ENCODE results near the gene SLC9A3.
"Not testable (repeated sequence)": the region's sequence is repeated elsewhere in the genome, so short reads cannot be mapped to it uniquely, and the experiment has no call there.

The SLC9A3 gene

DNA sequence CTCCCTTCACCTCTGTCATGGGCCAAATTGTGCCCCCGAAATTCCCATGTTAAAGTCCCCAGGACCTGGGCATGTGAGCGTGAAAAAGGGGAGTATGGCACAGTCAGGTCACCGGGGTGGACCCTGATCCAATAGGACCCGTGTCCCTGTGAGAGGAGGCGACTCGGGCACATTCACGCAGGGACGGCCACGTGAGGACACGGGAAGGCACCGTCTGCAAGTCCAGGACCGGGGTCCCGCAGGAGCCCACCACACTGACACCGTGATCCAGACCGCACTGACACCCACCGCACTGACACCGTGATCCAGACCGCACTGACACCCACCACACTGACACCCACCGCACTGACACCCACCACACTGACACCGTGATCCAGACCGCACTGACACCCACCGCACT is 37.7 kb downstream of the SLC9A3 start:
- not testable (repeated sequence) for DNase-seq

DNA sequence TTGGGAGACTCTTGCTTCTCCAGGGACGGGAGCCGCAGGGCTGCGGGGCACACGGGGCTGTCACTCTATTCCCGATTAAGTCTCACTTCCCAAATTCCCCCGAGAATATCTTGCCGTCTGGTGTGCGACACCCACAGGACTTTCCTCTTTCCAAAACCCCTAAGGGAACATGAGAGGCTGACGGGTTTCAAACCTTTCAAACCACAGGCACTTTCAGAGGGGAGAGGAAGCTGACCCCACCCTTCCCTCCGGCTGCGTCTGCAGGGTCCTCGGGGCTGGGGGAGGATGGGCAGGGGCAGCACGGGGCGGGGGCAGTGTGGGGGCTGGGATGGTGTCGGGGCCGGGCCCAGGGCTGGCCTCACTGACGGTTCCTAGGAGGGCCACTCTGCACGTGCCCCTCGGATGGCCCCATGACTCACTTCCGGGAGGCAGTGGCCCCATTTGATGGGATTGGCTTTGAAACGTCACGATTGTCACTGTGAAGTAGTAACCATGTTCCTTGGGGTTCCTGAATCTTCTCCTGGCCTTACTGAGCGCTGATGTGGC is 38.2 kb downstream of the SLC9A3 start:
- DNase-seq, result no peak

DNA sequence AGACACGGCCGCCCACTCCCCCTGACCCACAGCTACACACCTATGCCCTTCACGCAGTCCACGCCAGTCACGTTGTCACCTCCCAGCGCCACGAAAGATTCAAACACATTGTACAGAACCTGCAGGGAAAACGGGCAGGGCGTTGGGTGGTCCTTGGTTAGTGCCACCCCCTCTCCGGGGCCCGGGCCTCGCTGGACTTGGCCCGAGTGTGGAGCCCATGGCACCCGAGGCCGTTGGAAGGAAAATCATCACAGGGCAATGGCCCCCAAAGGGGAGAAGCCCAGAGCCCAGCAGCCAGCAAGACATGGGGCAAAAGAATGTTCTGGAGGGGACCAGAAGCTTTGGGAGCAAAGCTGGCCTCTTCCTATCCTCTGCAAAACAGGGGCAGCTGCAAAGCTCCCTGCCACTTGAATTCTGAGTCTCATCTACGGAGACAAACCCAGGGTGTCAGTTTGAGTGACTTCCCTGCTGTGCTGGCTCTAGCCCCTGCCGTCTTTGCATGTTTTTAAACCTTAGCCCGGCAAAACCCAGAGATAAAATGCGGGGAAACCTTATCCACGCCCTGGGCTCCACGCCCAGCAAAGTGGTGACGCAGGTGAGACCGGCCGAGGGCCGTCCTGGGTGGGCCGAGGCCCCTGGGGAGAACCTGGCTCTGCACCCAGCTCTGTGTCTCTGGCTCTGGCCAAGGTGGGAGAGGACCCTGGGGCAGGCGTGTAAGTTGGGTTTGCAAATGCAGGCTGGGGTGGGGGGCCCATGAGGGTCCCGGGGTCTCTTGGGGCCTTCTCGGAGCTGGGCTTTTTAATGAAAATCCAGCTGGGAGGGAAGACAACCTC is 38.9 kb downstream of the SLC9A3 start:
- no peak for DNase-seq

DNA sequence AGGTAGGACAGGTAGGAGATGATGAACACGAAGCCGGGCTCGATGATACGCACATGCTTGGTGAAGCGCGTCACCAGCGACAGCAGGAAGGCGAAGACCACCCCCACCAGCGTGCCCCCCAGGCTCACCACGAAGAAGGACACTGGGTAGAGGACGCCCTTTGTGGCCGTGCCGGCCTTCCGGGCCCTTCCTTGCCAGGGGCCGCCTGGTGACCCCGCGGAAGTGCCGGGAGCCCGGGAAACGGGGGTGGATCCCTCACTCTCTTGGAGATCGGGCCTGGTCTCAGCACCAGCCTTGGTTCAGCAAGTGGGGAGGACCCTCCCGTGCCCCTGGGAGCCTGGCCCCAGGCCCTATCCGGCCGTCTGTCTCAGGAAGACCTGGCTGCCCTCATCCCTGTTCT is 39.7 kb downstream of the SLC9A3 start:
- no peak for DNase-seq

- DNase-seq, result no peak
Observed at GRCh38 chr5:483434-484140, 40.7 kb downstream of the SLC9A3 start.

GRCh38 chr5:483011-483410 is 41.2 kb downstream of the SLC9A3 start:
- no peak for DNase-seq

- DNase-seq, result no peak
Observed at GRCh38 chr5:482506-482905, 41.7 kb downstream of the SLC9A3 start.

DNA sequence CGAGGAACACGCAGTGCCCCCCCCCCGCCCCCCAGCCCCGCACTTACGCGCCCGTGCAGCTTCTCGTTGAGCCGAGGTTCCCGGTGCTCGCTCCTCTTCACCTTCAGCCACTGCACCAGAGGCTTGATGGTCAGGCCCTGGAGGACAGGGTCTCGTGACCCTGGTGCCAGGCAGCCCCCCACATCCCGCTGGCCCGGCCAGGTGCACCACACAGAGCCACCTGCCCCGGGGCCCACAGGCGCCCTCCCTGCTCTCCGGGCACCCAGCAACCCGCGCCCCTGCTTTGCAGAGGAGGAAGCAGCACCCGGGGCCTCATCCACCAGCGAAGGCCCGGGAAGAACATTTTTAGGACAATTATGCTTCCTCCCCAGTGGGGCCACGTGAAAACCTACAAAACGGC is 42.2 kb downstream of the SLC9A3 start:
- no peak for DNase-seq

GRCh38 chr5:481347-481746 is 42.9 kb downstream of the SLC9A3 start:
- DNase-seq, result no peak

GRCh38 chr5:479566-480319 is 44.5 kb downstream of the SLC9A3 start:
- DNase-seq, result no peak

DNA sequence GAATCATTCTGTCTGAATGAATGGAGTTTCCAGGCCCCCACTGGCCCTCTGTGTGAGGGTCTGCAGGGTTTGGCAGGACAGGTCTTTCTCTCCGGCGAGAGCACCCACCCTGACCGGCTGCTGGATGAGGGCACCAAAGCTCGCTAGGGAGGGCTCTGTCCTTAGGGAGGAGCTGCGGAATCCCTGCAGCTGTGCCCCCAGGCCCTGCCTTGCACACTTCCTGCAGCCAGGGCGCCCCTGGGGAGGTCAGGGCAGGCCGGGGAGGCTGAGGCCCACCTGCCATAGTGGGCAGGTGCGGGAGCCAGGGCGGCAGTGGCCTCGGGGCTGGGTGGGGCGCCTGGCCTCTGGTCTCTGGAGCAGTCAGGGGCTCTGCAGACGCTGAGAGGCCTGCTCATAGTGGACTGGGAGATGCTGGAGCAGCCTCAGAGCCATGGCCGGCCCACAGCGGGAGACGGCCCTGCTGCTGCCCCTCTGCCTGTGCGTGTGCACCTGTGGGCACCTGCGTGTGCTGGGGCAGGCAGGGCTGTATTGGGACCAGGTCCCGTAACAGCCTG is 45.2 kb downstream of the SLC9A3 start:
- no peak for DNase-seq

GRCh38 chr5:478369-478981 is 45.8 kb downstream of the SLC9A3 start:
- DNase-seq, result no peak

GRCh38 chr5:477871-478270 is 46.4 kb downstream of the SLC9A3 start:
- DNase-seq, result no peak

- no peak for DNase-seq
Observed at GRCh38 chr5:477247-477646, 47.0 kb downstream of the SLC9A3 start.

DNA sequence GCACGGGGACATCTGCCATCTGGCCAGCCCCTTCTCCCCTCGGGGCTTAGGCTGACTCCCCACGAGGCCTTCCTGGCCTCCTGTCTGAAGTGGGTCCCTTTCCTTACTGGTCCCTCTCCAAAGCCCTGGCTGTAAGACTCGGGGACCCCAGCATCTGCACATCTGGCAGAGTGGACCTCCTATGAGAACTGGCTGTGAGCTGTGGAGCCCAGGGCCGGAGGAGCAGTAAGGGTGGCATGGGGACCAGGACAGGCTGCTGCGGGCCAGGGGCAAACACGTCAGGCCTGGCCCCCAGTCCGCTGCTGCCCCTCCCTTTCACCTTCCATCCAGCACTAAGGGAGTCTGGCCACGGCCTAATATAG is 47.5 kb downstream of the SLC9A3 start:
- no peak for DNase-seq

GRCh38 chr5:476102-476813 is 48.0 kb downstream of the SLC9A3 start:
- DNase-seq, result no peak

GRCh38 chr5:475704-476101 is 48.5 kb downstream of the SLC9A3 start:
- no peak for DNase-seq

DNA sequence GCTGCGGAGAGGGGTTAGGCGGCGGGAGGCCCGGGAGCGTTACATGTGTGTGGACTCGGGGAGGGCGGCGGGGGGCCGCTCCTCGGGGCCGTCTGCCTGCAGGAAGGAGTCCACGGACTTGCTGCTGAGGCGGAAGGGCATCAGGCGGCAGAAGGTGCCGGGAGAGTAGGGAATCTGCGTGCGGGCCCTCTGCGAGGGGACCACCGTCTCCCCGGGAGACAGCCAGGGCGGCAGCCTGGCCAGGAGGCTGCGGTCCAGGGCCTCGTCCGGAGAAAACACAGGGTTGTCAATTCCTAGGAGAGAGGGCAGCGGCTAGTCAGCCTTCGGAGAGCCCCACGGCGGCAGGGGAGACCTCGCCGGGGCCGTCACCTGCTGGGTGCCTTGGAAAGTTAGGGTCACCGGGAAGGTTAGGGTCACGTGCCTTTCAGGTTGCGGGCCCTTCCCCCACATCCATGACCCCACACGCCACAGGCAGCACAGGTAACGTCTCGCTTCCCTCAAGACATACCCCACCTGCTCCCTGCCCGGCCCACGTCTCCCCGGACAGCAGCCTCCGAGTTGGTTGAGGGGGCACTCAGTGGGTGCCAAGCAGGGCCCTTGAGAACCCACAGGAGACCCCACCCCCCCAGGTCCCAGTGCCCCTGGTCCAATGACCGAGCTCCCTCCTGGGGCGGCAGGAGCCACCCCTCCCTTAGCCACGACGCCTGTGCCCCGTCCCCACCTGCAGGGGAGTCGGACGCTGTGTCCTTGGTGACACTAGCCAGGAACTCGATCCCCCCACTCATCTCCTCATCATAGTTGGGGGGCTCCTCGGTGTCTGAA is 49.2 kb downstream of the SLC9A3 start:
- DNase-seq, result no peak

GRCh38 chr5:474232-474839 is 49.9 kb downstream of the SLC9A3 start:
- not testable (repeated sequence) for DNase-seq

DNA sequence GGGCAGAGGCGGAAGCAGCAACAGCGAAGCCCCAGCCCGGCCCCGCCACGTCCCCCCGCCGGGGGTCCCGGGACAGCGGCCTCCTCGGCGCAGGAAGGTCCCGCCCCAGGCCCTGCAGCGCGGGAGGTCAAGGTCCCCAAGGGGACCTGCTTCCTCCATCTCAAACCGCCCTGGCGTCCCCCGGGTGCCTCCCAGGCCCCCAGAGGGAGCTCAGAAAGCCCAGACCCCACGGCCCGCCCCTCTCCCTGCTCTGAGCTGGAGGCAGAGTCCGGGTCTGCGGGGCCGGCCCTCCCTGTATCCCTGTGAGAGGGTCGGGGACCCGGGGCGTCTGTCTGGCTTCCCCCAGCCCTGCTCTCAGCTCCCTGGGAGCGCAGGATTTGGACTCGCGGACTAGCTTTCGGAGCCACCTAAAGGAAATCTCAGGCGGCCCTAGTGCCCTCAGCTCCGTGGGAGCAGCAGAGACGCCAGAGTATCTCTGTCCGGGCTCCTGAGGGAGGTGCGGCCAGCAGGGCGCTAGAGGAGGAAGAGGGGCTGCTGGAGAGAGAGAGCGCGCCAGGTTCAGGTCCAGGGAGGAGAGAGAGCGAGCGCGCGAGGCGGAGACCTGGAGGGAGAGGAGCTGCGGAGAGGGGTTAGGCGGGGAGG is 50.6 kb downstream of the SLC9A3 start:
- peak; percentile 53 for DNase-seq

Measured in NCI-H510A (cell line).